DOHH2 (cell line): ENCODE measurements around the gene WHAMM.

ENCODE experiments used
- EZH2phosphoT487 ChIP-seq: fragments of 200-600 bp; sonication (generic); IDR thresholded peaks from 2 replicates; pipeline ENCODE4 v1.6.1; 2017; ENCODE audit warnings: borderline replicate concordance, mild to moderate bottlenecking, antibody characterized with exemption, low read length, moderate library complexity, mixed read lengths
- TF ChIP-seq, protein P1 (sequence below): fragments of 200-600 bp; sonication (generic); IDR thresholded peaks from one replicate; pipeline ENCODE4 v1.5.1; 2014; ENCODE audit warnings: antibody characterized with exemption, mild to moderate bottlenecking, low read depth, low read length; ENCODE audit not compliant: poor library complexity, severe bottlenecking

GRCh38 chr15:82871832-82872484 is 62.5 kb downstream of the WHAMM start:
- TF ChIP-seq EZH2phosphoT487, result no peak
- TF ChIP-seq, protein P1, sequence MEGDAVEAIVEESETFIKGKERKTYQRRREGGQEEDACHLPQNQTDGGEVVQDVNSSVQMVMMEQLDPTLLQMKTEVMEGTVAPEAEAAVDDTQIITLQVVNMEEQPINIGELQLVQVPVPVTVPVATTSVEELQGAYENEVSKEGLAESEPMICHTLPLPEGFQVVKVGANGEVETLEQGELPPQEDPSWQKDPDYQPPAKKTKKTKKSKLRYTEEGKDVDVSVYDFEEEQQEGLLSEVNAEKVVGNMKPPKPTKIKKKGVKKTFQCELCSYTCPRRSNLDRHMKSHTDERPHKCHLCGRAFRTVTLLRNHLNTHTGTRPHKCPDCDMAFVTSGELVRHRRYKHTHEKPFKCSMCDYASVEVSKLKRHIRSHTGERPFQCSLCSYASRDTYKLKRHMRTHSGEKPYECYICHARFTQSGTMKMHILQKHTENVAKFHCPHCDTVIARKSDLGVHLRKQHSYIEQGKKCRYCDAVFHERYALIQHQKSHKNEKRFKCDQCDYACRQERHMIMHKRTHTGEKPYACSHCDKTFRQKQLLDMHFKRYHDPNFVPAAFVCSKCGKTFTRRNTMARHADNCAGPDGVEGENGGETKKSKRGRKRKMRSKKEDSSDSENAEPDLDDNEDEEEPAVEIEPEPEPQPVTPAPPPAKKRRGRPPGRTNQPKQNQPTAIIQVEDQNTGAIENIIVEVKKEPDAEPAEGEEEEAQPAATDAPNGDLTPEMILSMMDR, result no peak
